ENCODE results near the gene SARNP. TPM values are rescaled to one million over a fixed set of nuclear protein-coding genes. Genes with fewer than 3 reads are reported as not detected.
"Not testable (repeated sequence)": the region's sequence is repeated elsewhere in the genome, so short reads cannot be mapped to it uniquely, and the experiment has no call there.

The SARNP gene
- total RNA-seq (10 to 100 TPM; 19.1 to 29.5 TPM), polyA plus RNA-seq (10 to 100 TPM; 21.7 to 34.2 TPM)

- peaks cover 8 to 27% (median 17%) of the 10 kb centered on the region in 4 donors for H3K36me3 ChIP-seq (ENCODE audit: control insufficient read depth in 4 of 4, insufficient read depth in 3 of 4, low read depth in 1 of 4, low read length in 3 of 4)
- H3K9ac ChIP-seq (ENCODE audit: low read depth in 1 of 2, low read length in 2 of 2), result peak within 1 kb of the TSS; percentile 99
- DNase-seq (ENCODE audit: low spot score), result peak; percentile 94
- H3K4me3 ChIP-seq (ENCODE audit: low read depth in 1 of 3, low read length in 3 of 3), result peak within 1 kb of the TSS; percentile 72 to 100 (median 87)
- H3K9me3 ChIP-seq (ENCODE audit: control insufficient read depth in 4 of 4, low read length in 3 of 4), result no peaks in the 10 kb centered on the region
- WGBS, result under 1% methylated on average over 38 of the region's 38 CpGs
- peak within 1 kb of the TSS; percentile 86 to 90 for H3K27ac ChIP-seq (ENCODE audit: low read depth in 1 of 2, low read length in 2 of 2)
- H3K27me3 ChIP-seq (ENCODE audit: control insufficient read depth in 4 of 4, insufficient read depth in 4 of 4, low read length in 3 of 4), result no peaks in the 10 kb centered on the region
- TF ChIP-seq RAD21 (IDR thresholded peaks at IDR 0.05) (peak; percentile 8 to 37), FOXA2 (IDR thresholded peaks at IDR 0.05) (no peak), TAF1 (conservative IDR thresholded peaks at IDR 0.05) (peak; percentile 21), FOXA1 (IDR thresholded peaks at IDR 0.05) (no peak), ZBTB33 (IDR thresholded peaks at IDR 0.05) (no peak), CTCF (IDR thresholded peaks at IDR 0.05; ENCODE audit: low read depth, low read length, missing input control) (no peak), HNF4G (IDR thresholded peaks at IDR 0.05) (no peak), EGR1 (IDR thresholded peaks at IDR 0.05; ENCODE audit: low read depth in 2 of 2) (no peak), MAX (IDR thresholded peaks at IDR 0.05) (peak; percentile 61), HNF4A (conservative IDR thresholded peaks at IDR 0.05) (no peak), REST (IDR thresholded peaks at IDR 0.05) (no peak), ATF3 (IDR thresholded peaks at IDR 0.05) (no peak), GABPA (IDR thresholded peaks at IDR 0.05 in 1 of 2, conservative IDR thresholded peaks at IDR 0.05 in 1 of 2) (peak; percentile 65 to 90), JUND (IDR thresholded peaks at IDR 0.05) (peak; percentile 16 to 41), RXRA (IDR thresholded peaks at IDR 0.05) (no peak), SP1 (IDR thresholded peaks at IDR 0.05) (peak; percentile 100), YY1 (IDR thresholded peaks at IDR 0.05) (peak; percentile 98), NR2F2 (IDR thresholded peaks at IDR 0.05) (no peak)
- H3K4me1 ChIP-seq (ENCODE audit: control insufficient read depth in 4 of 4, insufficient read depth in 4 of 4, low read length in 3 of 4), result peaks cover 0 to 27% (median 21%) of the 10 kb centered on the region in 4 donors
Measured at GRCh38 chr12:55817345-55818139, at the start of gene SARNP, which contains the start of gene ORMDL2. Gene SARNP, minus strand, starts transcription at chr12:55817724. Its CDS starts 23 bp downstream, at chr12:55817701. Gene ORMDL2, plus strand, starts transcription at chr12:55818041. Its CDS starts 959 bp downstream, at chr12:55819000.

- H3K27ac ChIP-seq (ENCODE audit: low read depth in 1 of 2, low read length in 2 of 2); H3K9ac ChIP-seq (ENCODE audit: low read depth in 1 of 2, low read length in 2 of 2); H3K36me3 ChIP-seq (ENCODE audit: control insufficient read depth in 4 of 4, insufficient read depth in 3 of 4, low read depth in 1 of 4, low read length in 3 of 4); H3K4me1 ChIP-seq (ENCODE audit: control insufficient read depth in 4 of 4, insufficient read depth in 4 of 4, low read length in 3 of 4); DNase-seq (ENCODE audit: low spot score); H3K9me3 ChIP-seq (ENCODE audit: control insufficient read depth in 4 of 4, low read length in 3 of 4); H3K27me3 ChIP-seq (ENCODE audit: control insufficient read depth in 4 of 4, insufficient read depth in 4 of 4, low read length in 3 of 4); H3K4me3 ChIP-seq (ENCODE audit: low read depth in 1 of 3, low read length in 3 of 3): not testable (repeated sequence)
- 90% methylated on average over 3 of the region's 3 CpGs for WGBS
Measured at GRCh38 chr12:55866454-55867004, 49.0 kb upstream of the SARNP start.
